ENCODE results near the gene ZNF865. TPM values are rescaled to one million over a fixed set of nuclear protein-coding genes. Genes with fewer than 3 reads are reported as not detected.
A peak's percentile ranks its signal among the peaks of the same experiment; 100 is the strongest.

The ZNF865 gene
- total RNA-seq, 1 experiment from 2014 or later, result 12.2 TPM

DNA sequence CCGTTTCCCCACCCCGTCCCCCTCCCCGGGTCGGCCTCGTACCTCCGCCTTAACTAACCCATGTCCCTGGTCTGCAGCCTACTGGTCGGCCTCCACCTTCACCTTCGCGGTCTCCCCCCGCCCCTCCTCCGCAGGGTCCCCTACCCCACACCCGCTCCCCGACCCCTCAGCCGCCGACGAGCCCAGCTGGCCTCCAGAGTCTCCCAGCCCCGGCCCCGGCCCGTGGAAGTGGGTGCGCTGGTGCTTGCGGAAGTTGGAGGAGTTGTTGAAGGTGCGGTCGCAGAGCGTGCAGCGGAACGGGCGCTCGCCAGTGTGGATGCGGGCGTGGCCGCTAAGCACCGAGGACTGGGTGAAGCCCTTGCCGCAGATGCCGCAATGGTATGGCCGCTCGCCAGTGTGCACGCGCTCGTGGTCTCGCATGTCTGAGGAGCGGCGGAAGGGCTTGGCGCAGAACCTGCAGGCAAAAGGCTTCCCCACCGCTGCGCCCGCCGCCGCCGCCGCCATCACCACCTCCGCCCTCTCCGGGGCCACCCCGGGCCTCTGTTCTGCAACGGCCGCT is 16.3 kb downstream of the ZNF865 start:
- intact Hi-C loops (cut with micrococcal nuclease), result no loop called here
- ChIA-PET POLR2A (no interaction called here), CTCF (interaction anchor here (1.3 to 1.8 kb wide), 2 partner anchors 15 to 16 kb away, joined by 3 to 6 read pairs; partner anchors contain the start of gene ZNF865)
- no TSS peak for BruUV-seq (replicated peaks)
- no peak for DNase-seq (ENCODE audit: unreplicated experiment)
- Mint-ChIP-seq H3K36me3 (ENCODE audit: insufficient read depth, unreplicated experiment) (peaks cover 28% of the 10 kb centered on the region), H3K27me3 (ENCODE audit: insufficient read depth, unreplicated experiment) (no peaks in the 10 kb centered on the region), H3K4me3 (ENCODE audit: unreplicated experiment) (no peak overlapping the region), H3K27ac (ENCODE audit: low read depth, unreplicated experiment) (no peak overlapping the region), H3K4me1 (ENCODE audit: insufficient read depth, unreplicated experiment) (peaks cover 10% of the 10 kb centered on the region), H3K9me3 (ENCODE audit: unreplicated experiment) (no peaks in the 10 kb centered on the region)
- TF ChIP-seq, protein P1, sequence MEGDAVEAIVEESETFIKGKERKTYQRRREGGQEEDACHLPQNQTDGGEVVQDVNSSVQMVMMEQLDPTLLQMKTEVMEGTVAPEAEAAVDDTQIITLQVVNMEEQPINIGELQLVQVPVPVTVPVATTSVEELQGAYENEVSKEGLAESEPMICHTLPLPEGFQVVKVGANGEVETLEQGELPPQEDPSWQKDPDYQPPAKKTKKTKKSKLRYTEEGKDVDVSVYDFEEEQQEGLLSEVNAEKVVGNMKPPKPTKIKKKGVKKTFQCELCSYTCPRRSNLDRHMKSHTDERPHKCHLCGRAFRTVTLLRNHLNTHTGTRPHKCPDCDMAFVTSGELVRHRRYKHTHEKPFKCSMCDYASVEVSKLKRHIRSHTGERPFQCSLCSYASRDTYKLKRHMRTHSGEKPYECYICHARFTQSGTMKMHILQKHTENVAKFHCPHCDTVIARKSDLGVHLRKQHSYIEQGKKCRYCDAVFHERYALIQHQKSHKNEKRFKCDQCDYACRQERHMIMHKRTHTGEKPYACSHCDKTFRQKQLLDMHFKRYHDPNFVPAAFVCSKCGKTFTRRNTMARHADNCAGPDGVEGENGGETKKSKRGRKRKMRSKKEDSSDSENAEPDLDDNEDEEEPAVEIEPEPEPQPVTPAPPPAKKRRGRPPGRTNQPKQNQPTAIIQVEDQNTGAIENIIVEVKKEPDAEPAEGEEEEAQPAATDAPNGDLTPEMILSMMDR (IDR thresholded peaks at IDR 0.05; ENCODE audit: unreplicated experiment), result no peak

GRCh38 chr19:55622242-55622969 is 17.0 kb downstream of the ZNF865 start:
- CTCF ChIA-PET, result interaction anchor here (0.7 to 1.8 kb wide), 3 partner anchors 10 to 205 kb away, joined by 3 to 6 read pairs (median 4); partner anchors contain the start of gene ZNF865
- DNase-seq (ENCODE audit: unreplicated experiment), result no peak
- Mint-ChIP-seq H3K4me1 (ENCODE audit: insufficient read depth, unreplicated experiment) (peaks cover 10% of the 10 kb centered on the region), H3K36me3 (ENCODE audit: insufficient read depth, unreplicated experiment) (peaks cover 24% of the 10 kb centered on the region), H3K9me3 (ENCODE audit: unreplicated experiment) (no peaks in the 10 kb centered on the region), H3K4me3 (ENCODE audit: unreplicated experiment) (no peak overlapping the region), H3K27me3 (ENCODE audit: insufficient read depth, unreplicated experiment) (no peaks in the 10 kb centered on the region), H3K27ac (ENCODE audit: low read depth, unreplicated experiment) (no peak overlapping the region)
- BruUV-seq (replicated peaks), result no TSS peak
- TF ChIP-seq, protein P1 (IDR thresholded peaks at IDR 0.05; ENCODE audit: unreplicated experiment), result no peak
- POLR2A ChIA-PET, result interaction anchor here (1.2 to 3.2 kb wide), 3 partner anchors 15 to 145 kb away, joined by 5 to 15 read pairs (median 7); partner anchors contain the start of gene ZNF865
- intact Hi-C loops (cut with micrococcal nuclease), result no loop called here

DNA sequence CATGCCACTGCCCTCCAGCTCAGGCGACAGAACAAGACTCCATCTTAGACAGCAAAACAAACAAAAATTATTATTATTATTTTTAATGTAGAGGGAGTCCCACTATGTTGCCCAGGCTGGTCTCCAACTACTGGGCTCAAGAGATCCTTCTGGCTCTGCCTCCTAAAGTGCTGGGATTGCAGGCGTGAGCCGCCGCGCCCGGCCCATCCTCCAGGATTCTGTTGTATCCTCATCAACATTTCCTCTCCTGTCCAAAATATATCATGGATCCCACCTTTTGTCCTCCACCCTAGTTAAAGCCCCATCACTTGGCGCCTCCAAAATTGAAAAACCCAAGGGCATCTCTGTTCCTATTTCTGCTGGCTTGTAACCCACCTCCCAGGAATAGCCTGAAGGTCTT is 17.7 kb downstream of the ZNF865 start:
- no peaks in the 10 kb centered on the region for H3K9me3 Mint-ChIP-seq (ENCODE audit: unreplicated experiment)
- no peak overlapping the region for H3K27ac Mint-ChIP-seq (ENCODE audit: low read depth, unreplicated experiment)
- H3K27me3 Mint-ChIP-seq (ENCODE audit: insufficient read depth, unreplicated experiment), result no peaks in the 10 kb centered on the region
- no TSS peak for BruUV-seq (replicated peaks)
- intact Hi-C loops (cut with micrococcal nuclease), result no loop called here
- H3K4me3 Mint-ChIP-seq (ENCODE audit: unreplicated experiment), result peak overlapping the region; percentile 91
- TF ChIP-seq, protein P1 (IDR thresholded peaks at IDR 0.05; ENCODE audit: unreplicated experiment), result no peak
- no peak for DNase-seq (ENCODE audit: unreplicated experiment)
- peaks cover 10% of the 10 kb centered on the region for H3K4me1 Mint-ChIP-seq (ENCODE audit: insufficient read depth, unreplicated experiment)
- ChIA-PET CTCF (interaction anchor here (0.6 to 1.8 kb wide), 5 partner anchors 10 to 286 kb away, joined by 3 to 6 read pairs (median 4); partner anchors contain the start of gene ZNF865), POLR2A (interaction anchor here (0.7 to 3.2 kb wide), 4 partner anchors 14 to 231 kb away, joined by 3 to 15 read pairs (median 6); partner anchors contain the start of gene ZNF865)
- peaks cover 17% of the 10 kb centered on the region for H3K36me3 Mint-ChIP-seq (ENCODE audit: insufficient read depth, unreplicated experiment)

GRCh38 chr19:55623561-55623960 is 18.1 kb downstream of the ZNF865 start:
- ChIA-PET CTCF (interaction anchor here (0.6 to 2.0 kb wide), 6 partner anchors 9 to 287 kb away, joined by 3 to 7 read pairs (median 5); partner anchors contain the start of gene ZNF865), POLR2A (interaction anchor here (0.7 to 3.2 kb wide), 6 partner anchors 14 to 231 kb away, joined by 3 to 15 read pairs (median 6); partner anchors contain the start of genes U2AF2 and ZNF865)
- peaks cover 16% of the 10 kb centered on the region for H3K36me3 Mint-ChIP-seq (ENCODE audit: insufficient read depth, unreplicated experiment)
- peaks cover 10% of the 10 kb centered on the region for H3K4me1 Mint-ChIP-seq (ENCODE audit: insufficient read depth, unreplicated experiment)
- peak overlapping the region; percentile 99 for H3K27ac Mint-ChIP-seq (ENCODE audit: low read depth, unreplicated experiment)
- intact Hi-C loops (cut with micrococcal nuclease), result no loop called here
- no peaks in the 10 kb centered on the region for H3K27me3 Mint-ChIP-seq (ENCODE audit: insufficient read depth, unreplicated experiment)
- no peaks in the 10 kb centered on the region for H3K9me3 Mint-ChIP-seq (ENCODE audit: unreplicated experiment)
- TF ChIP-seq, protein P1 (IDR thresholded peaks at IDR 0.05; ENCODE audit: unreplicated experiment), result no peak
- TSS peak; percentile 36 for BruUV-seq (replicated peaks)
- DNase-seq (ENCODE audit: unreplicated experiment), result no peak
- peak overlapping the region; percentile 91 for H3K4me3 Mint-ChIP-seq (ENCODE audit: unreplicated experiment)
